Neuronal stem cell (in vitro differentiated cells): ENCODE data around the gene SAPCD2.

Experiments
- DNase-seq: peaks from one replicate; pipeline ENCODE4 v3.0.0-alpha.2; 2013; ENCODE audit warnings: low spot score
- H2AFZ ChIP-seq: one replicate; pipeline ENCODE4 v1.6.1; 2013; ENCODE audit warnings: mild to moderate bottlenecking, low read length, inconsistent platforms
- H2AK5ac ChIP-seq: 2 replicates; pipeline ENCODE4 v1.6.1; 2013; ENCODE audit warnings: low read depth, mild to moderate bottlenecking, inconsistent platforms, low read length, moderate library complexity, mixed read lengths
- H2BK120ac ChIP-seq: 2 replicates; pipeline ENCODE4 v1.6.1; 2013; ENCODE audit warnings: low read depth, mild to moderate bottlenecking, inconsistent platforms, low read length, moderate library complexity, mixed read lengths
- H2BK12ac ChIP-seq: one replicate; pipeline ENCODE4 v1.6.1; 2013; ENCODE audit warnings: low read length, inconsistent platforms
- H2BK15ac ChIP-seq: 2 replicates; pipeline ENCODE4 v1.6.1; 2013; ENCODE audit warnings: mild to moderate bottlenecking, low read length, inconsistent platforms, mixed read lengths
- H2BK5ac ChIP-seq: one replicate; pipeline ENCODE4 v1.6.1; 2013; ENCODE audit warnings: inconsistent platforms, mild to moderate bottlenecking, low read length, moderate library complexity
- H3K14ac ChIP-seq: one replicate; pipeline ENCODE4 v1.6.1; 2013; ENCODE audit warnings: low read length, inconsistent platforms
- H3K18ac ChIP-seq: 2 replicates; pipeline ENCODE4 v1.6.1; 2013; ENCODE audit warnings: low read length, inconsistent platforms
- H3K23ac ChIP-seq: 2 replicates; pipeline ENCODE4 v1.6.1; 2013; ENCODE audit warnings: low read depth, mild to moderate bottlenecking, mixed read lengths, low read length, inconsistent platforms; ENCODE audit not compliant: poor library complexity
- H3K27ac ChIP-seq: replicated peaks from 3 replicates; pipeline ENCODE4 v1.5.1; 2013; ENCODE audit warnings: low read length, inconsistent platforms
- H3K27me3 ChIP-seq, 3 experiments: 2 replicates each; pipeline ENCODE4 v1.6.1; 2013; ENCODE audit warnings: low read length in 3 of 3, mild to moderate bottlenecking in 2 of 3, inconsistent platforms in 1 of 3, low read depth in 1 of 3, mixed read lengths in 1 of 3, moderate library complexity in 1 of 3; ENCODE audit not compliant: control insufficient read depth in 3 of 3, insufficient read depth in 3 of 3
- H3K36me3 ChIP-seq, 2 donors: replicated peaks in 1 of 2; 2 replicates each; pipeline ENCODE4 v1.6.1; 2013; ENCODE audit warnings: low read length in 2 of 2; ENCODE audit not compliant: control insufficient read depth in 2 of 2, insufficient read depth in 2 of 2
- H3K4ac ChIP-seq: 2 replicates; pipeline ENCODE4 v1.6.1; 2013; ENCODE audit warnings: inconsistent platforms, mild to moderate bottlenecking, low read length, moderate library complexity
- H3K4me1 ChIP-seq, 2 donors: 1 replicate in 1 of 2; 2 replicates in 1 of 2; pipeline ENCODE4 v1.6.1; 2013; ENCODE audit warnings: low read length in 2 of 2, low read depth in 1 of 2; ENCODE audit not compliant: control insufficient read depth in 2 of 2, insufficient read depth in 1 of 2
- H3K4me2 ChIP-seq: one replicate; pipeline ENCODE4 v1.6.1; 2013; ENCODE audit warnings: mild to moderate bottlenecking, low read length, inconsistent platforms; ENCODE audit not compliant: insufficient read depth, poor library complexity, severe bottlenecking
- H3K4me3 ChIP-seq, 2 donors: 2 replicates each; pipeline ENCODE4 v1.5.1; 2013; ENCODE audit warnings: low read length in 2 of 2, mild to moderate bottlenecking in 2 of 2, inconsistent platforms in 1 of 2, moderate library complexity in 1 of 2
- H3K79me1 ChIP-seq: one replicate; pipeline ENCODE4 v1.6.1; 2013; ENCODE audit warnings: low read depth, mild to moderate bottlenecking, inconsistent platforms, low read length, moderate library complexity
- H3K9ac ChIP-seq: one replicate; pipeline ENCODE4 v1.6.1; 2013; ENCODE audit warnings: mild to moderate bottlenecking, low read depth, low read length, inconsistent platforms; ENCODE audit not compliant: poor library complexity
- H3K9me3 ChIP-seq, 2 donors: replicated peaks in 1 of 2; 2 replicates each; pipeline versions ENCODE3 to v1.6.1; 2013; ENCODE audit warnings: low read length in 2 of 2, mild to moderate bottlenecking in 2 of 2, inconsistent platforms in 1 of 2, low read depth in 1 of 2, mixed read lengths in 1 of 2, moderate library complexity in 1 of 2; ENCODE audit not compliant: control insufficient read depth in 2 of 2, insufficient read depth in 1 of 2
- H4K8ac ChIP-seq: one replicate; pipeline ENCODE4 v1.6.1; 2013; ENCODE audit warnings: low read depth, mild to moderate bottlenecking, inconsistent platforms, low read length, moderate library complexity
- H4K91ac ChIP-seq: one replicate; pipeline ENCODE4 v1.6.1; 2013; ENCODE audit warnings: low read length, low read depth, mild to moderate bottlenecking, inconsistent platforms; ENCODE audit not compliant: poor library complexity
- WGBS, 2 donors: extraction: QIAGEN DNeasy Blood & Tissue Kit; methylation state at CpG; one replicate each; pipeline ENCODE4 v1.1.7; 2013; ENCODE audit warnings: missing lambda C conversion rate in 2 of 2, mixed read lengths in 1 of 2; ENCODE audit not compliant: insufficient read length in 2 of 2, insufficient replicate concordance in 1 of 2; ENCODE audit errors: extremely low coverage in 2 of 2; 5-methylcytosine and 5-hydroxymethylcytosine counted together

SAPCD2 gene

DNA sequence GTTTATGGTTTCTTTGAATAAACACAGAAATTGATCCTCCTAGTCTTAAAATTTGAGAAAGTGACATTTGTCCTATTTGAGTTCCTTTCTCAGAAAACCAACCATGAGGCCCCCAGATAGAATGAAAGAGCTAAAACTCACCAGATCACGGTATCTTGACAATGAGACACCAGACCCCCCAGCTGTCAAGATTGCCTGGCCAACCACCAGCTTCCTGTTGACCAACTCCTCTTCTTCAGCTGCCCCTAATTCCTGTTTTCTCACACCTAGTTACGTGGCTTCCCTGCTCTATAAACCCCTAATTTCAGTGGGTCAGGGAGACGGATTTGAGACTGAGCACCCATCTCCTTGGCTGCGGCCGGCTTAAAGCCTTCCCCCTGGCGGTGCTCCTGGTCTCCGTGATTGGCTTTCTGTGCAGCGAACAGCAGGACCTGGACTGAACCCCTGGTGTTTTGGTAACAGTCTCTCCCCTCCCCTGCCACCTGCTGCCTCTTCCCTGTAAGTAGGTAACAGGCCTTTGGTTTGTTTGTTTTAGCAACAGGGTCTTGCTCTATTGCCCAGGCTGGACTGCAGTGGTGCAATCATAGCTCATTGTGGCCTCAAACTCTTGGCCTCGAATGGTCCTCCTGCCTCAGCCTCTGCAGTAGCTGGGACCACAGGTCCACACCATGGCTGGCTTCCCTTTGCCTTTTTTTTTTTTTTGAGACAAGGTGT is 11.7 kb downstream of the SAPCD2 start:
- no peak overlapping the region for H2BK15ac ChIP-seq
- no peak overlapping the region for H3K18ac ChIP-seq
- no peak overlapping the region for H2BK12ac ChIP-seq
- H3K14ac ChIP-seq, result no peak overlapping the region
- H3K9me3 ChIP-seq, result peaks cover 0 to 1% of the 10 kb centered on the region in 2 donors
- no peak overlapping the region for H2AK5ac ChIP-seq
- no peak overlapping the region for H3K27ac ChIP-seq
- H3K79me1 ChIP-seq, result peaks cover 2% of the 10 kb centered on the region
- no peak for DNase-seq
- no peak overlapping the region for H4K8ac ChIP-seq
- H3K36me3 ChIP-seq, result no peaks in the 10 kb centered on the region
- peaks cover 7 to 45% (median 23%) of the 10 kb centered on the region in 3 experiments for H3K27me3 ChIP-seq
- H2BK5ac ChIP-seq, result no peak overlapping the region
- no peak overlapping the region for H2AFZ ChIP-seq
- H3K23ac ChIP-seq, result no peak overlapping the region
- no peak overlapping the region for H3K9ac ChIP-seq
- H3K4me1 ChIP-seq, result peaks cover 8 to 13% of the 10 kb centered on the region in 2 donors
- no peak overlapping the region for H3K4me2 ChIP-seq
- WGBS, 2 donors, result no CpG with 5 or more reads among the region's 9 CpGs
- H4K91ac ChIP-seq, result no peak overlapping the region
- H3K4me3 ChIP-seq, result no peak overlapping the region
- no peak overlapping the region for H2BK120ac ChIP-seq
- no peak overlapping the region for H3K4ac ChIP-seq

DNA sequence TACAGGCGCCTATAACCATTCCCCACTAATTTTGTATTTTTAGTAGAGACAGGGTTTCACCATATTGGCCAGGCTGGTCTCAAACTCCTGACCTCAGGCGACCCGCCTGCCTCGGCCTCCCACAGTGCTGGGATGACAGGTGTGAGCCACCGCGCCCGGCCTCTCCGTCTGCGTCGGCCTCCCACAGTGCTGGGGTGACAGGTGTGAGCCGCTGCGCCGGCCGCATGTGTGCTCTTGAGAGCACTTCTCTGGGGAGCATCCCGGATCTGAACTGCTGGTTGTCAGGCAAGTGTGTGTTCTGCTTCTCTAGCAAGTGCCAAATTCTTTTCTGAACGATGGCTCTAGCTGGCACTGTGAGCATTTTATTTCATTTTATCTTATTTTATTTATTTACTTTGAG is 12.8 kb downstream of the SAPCD2 start:
- H2BK15ac ChIP-seq, result no peak overlapping the region
- H4K91ac ChIP-seq, result no peak overlapping the region
- no peak overlapping the region for H3K9ac ChIP-seq
- H2BK120ac ChIP-seq, result no peak overlapping the region
- peaks cover 0 to 1% of the 10 kb centered on the region in 2 donors for H3K9me3 ChIP-seq
- no peak overlapping the region for H3K4me2 ChIP-seq
- WGBS, 2 donors, result no CpG with 5 or more reads among the region's 16 CpGs
- no peak for DNase-seq
- H4K8ac ChIP-seq, result no peak overlapping the region
- no peak overlapping the region for H2AK5ac ChIP-seq
- no peak overlapping the region for H3K14ac ChIP-seq
- peaks cover 8 to 13% of the 10 kb centered on the region in 2 donors for H3K4me1 ChIP-seq
- no peaks in the 10 kb centered on the region for H3K36me3 ChIP-seq
- H3K79me1 ChIP-seq, result peaks cover 2% of the 10 kb centered on the region
- no peak overlapping the region for H3K18ac ChIP-seq
- H2BK5ac ChIP-seq, result no peak overlapping the region
- peaks cover 17 to 56% (median 34%) of the 10 kb centered on the region in 3 experiments for H3K27me3 ChIP-seq
- H3K4ac ChIP-seq, result no peak overlapping the region
- no peak overlapping the region for H2AFZ ChIP-seq
- no peak overlapping the region for H3K23ac ChIP-seq
- no peak overlapping the region for H3K27ac ChIP-seq
- H2BK12ac ChIP-seq, result no peak overlapping the region
- H3K4me3 ChIP-seq, result no peak overlapping the region

DNA sequence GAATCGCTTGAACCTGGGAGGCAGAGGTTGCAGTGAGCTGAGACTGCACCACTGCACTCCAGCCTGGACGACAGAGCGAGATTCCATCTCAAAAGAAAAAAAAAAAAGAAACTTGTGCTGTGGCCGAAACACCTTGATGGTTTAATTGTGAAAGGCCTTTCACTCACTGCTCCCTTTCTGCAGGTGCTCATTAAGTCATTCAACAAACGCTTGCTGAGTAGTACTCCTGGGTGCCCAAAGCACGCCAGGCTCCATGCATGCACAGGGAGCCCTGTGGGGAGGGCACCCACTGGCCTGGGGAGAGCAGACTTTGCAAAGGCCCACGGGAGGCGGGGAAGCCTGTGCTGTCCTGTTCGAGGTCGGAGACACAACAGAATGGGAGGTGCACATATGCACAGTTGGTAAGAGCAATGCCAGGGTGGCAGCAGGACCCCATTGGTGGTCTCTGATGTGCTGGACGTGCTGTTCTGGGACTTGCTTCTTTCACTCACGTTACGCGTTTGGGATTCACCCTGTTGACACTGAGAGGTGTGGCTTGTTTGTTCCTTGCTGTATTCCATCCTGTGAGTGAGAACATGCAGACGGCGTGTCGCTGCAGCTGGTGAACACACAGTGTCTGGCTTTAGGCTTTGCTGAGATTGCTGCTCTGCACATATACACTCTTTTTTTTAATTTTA is 13.5 kb downstream of the SAPCD2 start:
- H4K8ac ChIP-seq, result no peak overlapping the region
- H3K14ac ChIP-seq, result peak overlapping the region; percentile 89
- H3K79me1 ChIP-seq, result peaks cover 2% of the 10 kb centered on the region
- H3K27ac ChIP-seq, result no peak overlapping the region
- H3K4ac ChIP-seq, result no peak overlapping the region
- peaks cover 8 to 13% of the 10 kb centered on the region in 2 donors for H3K4me1 ChIP-seq
- H3K4me2 ChIP-seq, result no peak overlapping the region
- no peak overlapping the region for H2AFZ ChIP-seq
- H2BK5ac ChIP-seq, result no peak overlapping the region
- H2BK120ac ChIP-seq, result no peak overlapping the region
- WGBS, 2 donors, result no CpG with 5 or more reads among the region's 17 CpGs
- H3K9ac ChIP-seq, result no peak overlapping the region
- peak overlapping the region; percentile 48 for H3K23ac ChIP-seq
- H4K91ac ChIP-seq, result no peak overlapping the region
- no peak for DNase-seq
- peaks cover 17 to 63% (median 41%) of the 10 kb centered on the region in 3 experiments for H3K27me3 ChIP-seq
- peaks cover 0 to 1% of the 10 kb centered on the region in 2 donors for H3K9me3 ChIP-seq
- H2BK12ac ChIP-seq, result no peak overlapping the region
- no peaks in the 10 kb centered on the region for H3K36me3 ChIP-seq
- H3K4me3 ChIP-seq, result no peak overlapping the region
- H2BK15ac ChIP-seq, result no peak overlapping the region
- H3K18ac ChIP-seq, result no peak overlapping the region
- peak overlapping the region; percentile 97 for H2AK5ac ChIP-seq
